ENCODE data around the gene CHMP1A.
"Not testable (repeated sequence)": the region's sequence is repeated elsewhere in the genome, so short reads cannot be mapped to it uniquely, and the experiment has no call there.

CHMP1A gene

DNA sequence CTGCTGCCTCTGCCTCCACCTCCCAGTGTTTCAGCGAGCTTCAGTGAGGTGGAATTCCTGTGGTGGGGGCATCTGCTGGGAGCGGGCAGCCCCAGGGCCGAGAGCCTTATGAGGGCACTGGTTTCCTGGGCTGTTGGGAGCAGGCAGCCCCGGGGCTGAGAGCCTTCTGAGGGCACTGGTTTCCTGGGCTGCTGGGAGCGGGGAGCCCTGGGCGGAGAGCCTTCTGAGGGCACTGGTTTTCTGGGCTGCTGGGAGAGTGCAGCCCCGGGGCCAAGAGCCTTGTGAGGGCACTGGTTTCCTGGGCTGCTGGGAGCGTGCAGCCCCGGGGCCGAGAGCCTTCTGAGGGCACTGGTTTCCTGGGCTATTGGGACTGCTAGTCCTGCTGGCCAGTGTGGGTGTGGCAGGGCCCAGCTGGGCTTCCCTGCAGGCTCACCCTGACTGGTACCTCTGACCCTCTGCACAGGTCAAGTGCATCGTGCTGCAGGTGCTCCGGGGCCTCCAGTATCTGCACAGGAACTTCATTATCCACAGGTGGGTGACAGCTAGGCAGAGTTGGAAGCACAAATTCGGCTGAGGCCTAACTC lies 34.6 kb upstream of the CHMP1A start:
- DNase-seq (ENCODE audit: low read depth in 2 of 2): no peak

GRCh38 chr16:89691231-89691985 lies 33.9 kb upstream of the CHMP1A start:
- no peak for DNase-seq (ENCODE audit: low read depth in 2 of 2)

DNA sequence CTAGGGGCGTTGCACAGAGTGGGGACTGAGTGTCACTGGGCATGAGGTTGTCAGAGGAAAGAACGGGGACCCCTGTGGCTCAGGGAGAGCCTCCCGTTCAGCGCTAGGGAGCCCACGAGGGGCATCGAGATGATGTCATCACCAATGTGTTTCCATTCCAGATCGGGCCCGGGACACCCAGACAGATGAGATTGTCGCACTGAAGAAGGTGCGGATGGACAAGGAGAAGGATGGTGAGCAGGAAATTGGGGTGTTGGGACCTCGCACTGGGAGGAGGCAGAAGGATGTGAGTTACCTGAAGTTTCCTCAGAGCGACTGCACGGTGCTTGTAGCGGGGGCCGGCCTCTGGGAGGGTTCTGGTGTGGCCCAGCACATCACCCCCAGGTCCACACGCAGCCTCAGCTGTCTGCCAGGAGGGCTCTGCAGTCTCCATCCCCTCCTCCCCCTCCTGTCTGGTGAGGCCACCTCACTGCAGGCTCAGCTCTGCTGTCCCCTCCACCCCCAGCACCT lies 32.9 kb upstream of the CHMP1A start:
- DNase-seq (ENCODE audit: low read depth in 2 of 2): no peak

DNA sequence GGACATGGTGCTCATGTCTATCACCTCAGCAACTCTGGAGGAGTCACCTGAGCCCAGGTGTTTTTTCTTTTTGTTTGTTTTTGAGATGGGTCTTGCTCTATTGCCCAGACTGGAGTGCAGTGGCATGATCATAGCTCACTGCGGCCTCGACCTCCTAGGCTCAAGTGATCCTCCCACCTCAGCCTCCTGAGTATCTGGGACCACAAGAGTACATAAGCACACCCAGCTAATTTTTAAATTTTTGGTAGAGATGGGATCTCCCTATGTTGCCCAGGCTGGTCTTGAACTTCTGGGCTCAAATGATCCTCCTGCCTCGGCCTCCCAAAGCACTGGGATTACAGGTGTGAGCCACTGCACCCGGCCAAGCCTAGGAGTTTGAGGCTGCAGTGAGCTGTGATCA lies 32.1 kb upstream of the CHMP1A start:
- not testable (repeated sequence) for DNase-seq (ENCODE audit: low read depth in 2 of 2)

GRCh38 chr16:89689142-89689541 lies 31.6 kb upstream of the CHMP1A start:
- DNase-seq (ENCODE audit: low read depth in 2 of 2): no peak

DNA sequence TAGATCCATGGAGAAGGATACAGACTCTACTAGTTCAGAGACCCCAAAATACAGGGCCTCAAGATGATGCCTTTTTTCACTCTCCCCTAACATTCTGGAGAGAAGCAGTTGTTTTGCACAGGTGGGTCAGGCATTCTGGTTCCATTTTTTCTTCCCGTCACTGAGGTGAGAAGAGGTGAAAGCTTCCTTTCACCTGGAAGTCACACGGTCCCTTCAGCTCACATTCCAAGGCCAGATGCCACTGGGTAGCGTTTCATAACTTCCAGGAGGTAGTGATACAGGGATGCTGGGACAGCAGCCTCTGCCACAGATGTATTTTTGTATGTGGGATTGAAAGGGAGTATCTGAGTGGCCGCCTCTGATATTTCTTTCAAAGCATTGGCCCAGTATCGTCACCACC lies 30.9 kb upstream of the CHMP1A start:
- no peak for DNase-seq (ENCODE audit: low read depth in 2 of 2)

DNA sequence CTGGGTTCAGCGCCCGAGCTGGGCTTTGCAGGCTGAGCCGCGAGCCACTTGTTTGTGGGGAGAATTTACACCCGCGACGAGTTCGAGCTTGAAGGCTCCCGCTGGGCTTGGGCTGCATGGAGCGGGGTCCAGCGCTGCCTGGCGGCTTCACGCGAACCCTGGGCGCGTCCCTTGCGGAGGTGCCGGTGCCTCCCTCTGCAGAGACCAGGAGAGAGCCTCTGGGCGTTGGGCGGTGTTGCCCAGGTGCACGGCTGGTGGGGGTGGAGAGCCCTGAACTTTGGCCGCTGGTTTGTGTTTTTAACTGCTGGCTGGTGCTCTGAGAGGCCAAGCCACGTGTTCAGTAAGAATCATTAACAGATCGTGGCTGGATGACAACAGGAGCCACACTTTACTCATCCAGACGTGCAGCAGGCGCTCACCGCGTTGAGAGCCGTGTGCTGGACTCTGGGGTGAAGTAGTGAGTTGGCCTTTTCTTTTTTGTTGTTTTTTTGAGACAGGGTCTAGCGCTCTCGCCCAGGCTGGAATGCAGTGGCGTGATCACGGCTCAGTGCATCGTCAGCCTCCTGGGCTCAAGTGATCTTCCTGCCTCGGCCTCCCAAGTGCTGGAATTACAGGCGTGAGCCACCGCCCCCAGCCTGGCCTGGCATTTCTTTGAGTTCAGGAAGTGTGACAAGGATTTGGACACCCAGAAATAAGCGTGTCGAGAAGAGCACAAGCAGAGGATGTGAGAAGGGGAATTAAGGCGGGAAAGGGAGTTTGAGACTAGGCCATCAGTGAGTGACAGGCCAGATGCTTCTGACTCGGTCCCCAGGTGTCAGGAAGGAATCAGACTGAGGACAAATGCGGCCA lies 29.8 kb upstream of the CHMP1A start:
- no peak for DNase-seq (ENCODE audit: low read depth in 2 of 2)

DNA sequence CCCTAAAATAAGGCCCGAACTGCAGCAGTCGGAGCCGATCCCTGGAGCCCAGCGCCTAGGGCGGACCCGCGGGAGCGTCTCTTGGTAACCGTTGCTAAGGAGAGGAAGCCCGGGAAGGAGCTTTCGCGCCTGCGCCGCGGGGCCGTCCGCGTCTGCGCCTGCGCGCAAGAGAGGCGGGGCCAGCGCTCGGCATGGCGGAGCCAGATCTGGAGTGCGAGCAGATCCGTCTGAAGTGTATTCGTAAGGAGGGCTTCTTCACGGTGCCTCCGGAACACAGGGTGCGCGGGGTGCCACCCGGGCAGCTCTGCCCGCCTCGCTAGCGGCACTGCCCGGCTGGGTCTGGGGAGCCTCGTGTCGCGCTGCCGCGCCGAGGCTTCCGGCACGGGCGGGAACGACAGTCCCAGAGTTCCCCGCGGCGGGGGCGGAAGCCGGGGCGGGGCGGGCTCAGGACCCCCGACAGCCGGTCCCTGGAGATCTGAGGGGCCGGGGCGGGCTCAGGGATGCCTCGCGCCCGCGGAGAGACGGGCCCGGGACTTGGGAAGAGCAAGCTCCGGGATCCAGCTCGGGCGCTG lies 29.1 kb upstream of the CHMP1A start, which contains the start of gene CDK10:
Gene CDK10 (plus strand): TSS at position 170 of the 572 bp plus-strand sequence. CDS start 22 bp downstream, at position 192.
- DNase-seq (ENCODE audit: low read depth in 2 of 2): peak; percentile 66 to 67

DNA sequence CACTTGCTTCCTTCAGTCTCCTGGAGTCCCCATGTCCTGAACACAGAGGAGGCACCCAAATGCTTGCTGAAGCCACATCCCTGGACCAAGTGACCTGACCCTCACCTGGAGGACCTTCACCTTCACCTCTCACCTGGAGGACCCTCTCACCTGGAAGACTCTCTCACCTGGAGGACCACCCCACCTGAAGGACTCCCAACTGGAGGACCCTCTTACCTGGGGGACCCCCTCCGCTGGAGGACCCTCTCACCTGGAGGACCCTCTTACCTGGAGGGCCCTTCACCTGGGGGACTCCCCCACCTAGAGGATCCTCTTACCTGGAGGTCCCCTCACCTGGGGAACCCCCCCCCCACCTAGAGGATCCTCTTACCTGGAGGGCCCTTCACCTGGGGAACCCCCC lies 28.4 kb upstream of the CHMP1A start:
- DNase-seq (ENCODE audit: low read depth in 2 of 2): no peak

DNA sequence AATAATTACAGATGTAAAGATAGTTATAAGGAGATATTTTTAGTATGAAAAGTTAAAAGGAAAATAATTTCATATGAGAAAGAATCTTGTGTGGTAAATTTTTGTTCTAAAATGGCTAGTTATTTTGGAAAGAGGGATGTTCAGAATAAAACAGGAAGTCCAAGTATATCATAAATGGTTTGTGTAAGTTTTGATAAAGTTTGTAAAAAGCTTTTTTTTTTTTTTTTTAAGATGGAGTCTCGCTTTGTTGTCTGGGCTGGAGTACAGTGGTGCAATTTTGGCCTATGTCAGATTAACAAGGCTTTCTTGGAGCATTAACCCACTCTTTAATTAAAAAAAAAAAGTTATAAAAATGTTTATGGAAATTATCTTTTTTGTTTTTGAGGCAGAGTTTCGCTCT lies 20.8 kb upstream of the CHMP1A start:
- DNase-seq (ENCODE audit: low read depth in 2 of 2): no peak

GRCh38 chr16:89672177-89672941 lies 14.9 kb upstream of the CHMP1A start:
- no peak for DNase-seq (ENCODE audit: low read depth in 2 of 2)

DNA sequence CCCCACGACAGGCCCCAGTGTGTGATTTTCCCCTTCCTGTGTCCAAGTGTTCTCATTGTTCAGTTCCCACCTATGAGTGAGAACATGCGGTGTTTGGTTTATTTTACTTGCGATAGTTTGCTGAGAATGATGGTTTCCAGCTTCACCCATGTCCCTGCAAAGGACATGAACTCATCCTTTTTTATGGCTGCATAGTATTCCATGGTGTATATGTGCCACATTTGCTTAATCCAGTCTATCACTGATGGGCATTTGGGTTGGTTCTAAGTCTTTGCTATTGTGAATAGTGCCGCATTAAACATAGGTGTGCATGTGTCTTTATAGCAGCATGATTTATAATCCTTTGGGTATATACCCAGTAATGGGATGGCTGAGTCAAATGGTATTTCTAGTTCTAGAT lies 14.1 kb upstream of the CHMP1A start:
- not testable (repeated sequence) for DNase-seq (ENCODE audit: low read depth in 2 of 2)

- no peak for DNase-seq (ENCODE audit: low read depth in 2 of 2)
These were observed 13.3 kb upstream of the CHMP1A start for GRCh38 chr16:89670496-89671431.

- DNase-seq (ENCODE audit: low read depth in 2 of 2): no peak
These were observed 12.2 kb upstream of the CHMP1A start for GRCh38 chr16:89669755-89670154.

- no peak for DNase-seq (ENCODE audit: low read depth in 2 of 2)
These were observed 11.3 kb upstream of the CHMP1A start for GRCh38 chr16:89668790-89669158.

GRCh38 chr16:89667633-89668032 lies 10.1 kb upstream of the CHMP1A start:
- no peak for DNase-seq (ENCODE audit: low read depth in 2 of 2)

DNA sequence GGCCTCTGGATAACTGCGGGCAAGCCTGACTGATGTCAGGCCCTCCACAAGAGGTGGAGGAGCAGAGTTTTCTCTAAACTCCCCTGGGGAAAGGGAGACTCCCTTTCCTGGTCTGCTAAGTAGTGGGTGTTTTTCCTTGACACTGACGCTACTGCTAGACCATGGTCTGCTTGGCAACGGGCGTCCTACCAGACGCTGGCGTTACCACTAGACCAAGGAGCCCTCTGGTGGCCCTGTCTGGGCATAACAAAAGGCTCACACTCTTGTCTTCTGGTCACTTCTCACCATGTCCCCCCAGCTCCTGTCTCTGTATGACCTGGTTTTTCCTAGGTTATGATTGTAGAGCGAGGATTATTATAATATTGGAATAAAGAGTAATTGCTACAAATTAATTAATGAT lies 9.5 kb upstream of the CHMP1A start:
- DNase-seq (ENCODE audit: low read depth in 2 of 2): not testable (repeated sequence)

DNA sequence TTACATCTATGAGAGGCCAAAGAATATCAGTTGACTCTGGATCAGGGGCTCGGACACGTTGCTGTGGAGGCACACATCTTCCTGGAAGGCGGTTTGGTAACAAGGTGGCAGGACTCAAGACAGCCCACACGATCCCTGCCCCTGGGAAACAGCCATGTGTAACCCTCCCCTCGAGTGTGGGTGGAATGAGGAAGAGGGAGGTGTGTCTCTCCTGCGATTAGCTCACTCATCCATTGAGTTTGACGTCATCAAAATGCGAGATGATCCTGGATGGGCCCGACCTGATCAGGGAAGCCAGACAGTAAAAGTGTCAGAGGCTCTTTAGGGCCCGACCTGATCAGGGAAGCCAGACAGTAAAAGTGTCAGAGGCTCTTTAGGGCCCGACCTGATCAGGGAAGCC lies 6.7 kb upstream of the CHMP1A start:
- DNase-seq (ENCODE audit: low read depth in 2 of 2): not testable (repeated sequence)

DNA sequence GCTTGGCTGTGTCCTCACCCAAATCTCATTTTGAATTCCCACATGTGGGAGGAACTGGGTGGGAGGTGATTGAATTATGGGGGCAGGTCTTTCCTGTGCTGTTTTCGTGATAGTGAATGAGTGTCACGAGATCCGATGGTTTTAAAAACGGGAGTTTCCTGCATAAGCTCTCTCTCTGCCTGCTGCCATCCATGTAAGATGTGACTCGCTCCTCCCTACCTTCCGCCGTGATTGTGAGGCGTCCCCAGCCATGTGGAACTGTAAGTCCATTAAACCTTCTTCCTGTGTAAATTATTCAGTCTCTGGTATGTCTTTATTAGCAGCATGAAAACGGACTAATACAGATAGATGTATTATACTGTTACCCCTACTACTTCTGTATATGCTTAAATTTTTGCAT lies 3.7 kb upstream of the CHMP1A start:
- DNase-seq (ENCODE audit: low read depth in 2 of 2): no peak

DNA sequence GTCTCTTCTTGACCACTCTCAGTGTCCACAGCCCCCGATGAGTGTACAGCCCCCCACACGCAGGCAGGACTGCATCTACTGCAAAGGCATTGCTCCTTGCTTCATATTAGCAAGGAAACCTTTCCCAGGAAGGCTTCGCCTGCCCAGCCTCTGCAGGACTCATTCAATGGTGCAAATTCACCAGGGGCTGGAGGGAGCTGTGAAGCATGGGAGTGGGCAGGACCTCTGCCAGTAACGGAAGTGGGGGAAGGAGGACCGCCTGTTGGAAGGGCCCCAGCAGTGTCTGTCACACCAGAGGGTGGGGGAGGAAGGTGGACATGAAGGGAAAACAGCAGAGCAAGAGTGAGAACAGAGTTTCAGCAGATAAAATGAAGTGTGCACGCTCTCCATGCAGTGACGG lies 2.6 kb upstream of the CHMP1A start:
- no peak for DNase-seq (ENCODE audit: low read depth in 2 of 2)
